SK-N-SH (cell line): ENCODE results near the gene ST6GALNAC6. TPM values are rescaled to one million over a fixed set of nuclear protein-coding genes. Genes with fewer than 3 reads are reported as not detected.

Experiments
- CTCF ChIA-PET: fragments of 300-600, 350-600 bp; formaldehyde crosslinking; extraction: SDS; loops from one replicate; lab custom pipeline; 2021; lab: Yijun Ruan, JAX
- POLR2A ChIA-PET: fragments of 350-600 bp; sonication (Branson Sonifier 250); formaldehyde crosslinking; extraction: SDS; loops from one replicate; lab custom pipeline; 2020; ENCODE audit warnings: antibody characterized with exemption, inconsistent platforms; lab: Yijun Ruan, JAX
- DNase-seq: peaks from one replicate; pipeline ENCODE4 v3.0.0; 2012
- H2AFZ ChIP-seq: fragments of 200-600 bp; sonication (generic); 2 replicates; pipeline ENCODE4 v1.8.1; 2016; ENCODE audit warnings: antibody characterized with exemption, mild to moderate bottlenecking, low read depth
- H3F3A ChIP-seq: fragments of 200-600 bp; sonication (generic); replicated peaks from 2 replicates; pipeline ENCODE3; 2016; ENCODE audit warnings: antibody characterized with exemption, mild to moderate bottlenecking; ENCODE audit not compliant: insufficient read depth
- H3K27ac ChIP-seq, 2 experiments: fragments of 200-500 bp in 1 of 2; fragments of 200-600 bp in 1 of 2; sonication (Bioruptor generic) in 1 of 2; sonication (generic), shearing (Covaris generic) in 1 of 2; 2 replicates each; pipeline versions ENCODE4 v1.5.1 to v1.6.1; 2014 to 2016; ENCODE audit warnings: low read depth in 2 of 2, inconsistent platforms in 1 of 2, low read length in 1 of 2, mild to moderate bottlenecking in 1 of 2, mixed read lengths in 1 of 2
- H3K27me3 ChIP-seq: fragments of 200-600 bp; sonication (generic), shearing (Covaris generic); 2 replicates; pipeline ENCODE4 v1.6.1; 2016; ENCODE audit warnings: mixed run types; ENCODE audit not compliant: insufficient read depth
- H3K36me3 ChIP-seq, 2 experiments: fragments of 200-500 bp in 1 of 2; fragments of 200-600 bp in 1 of 2; sonication (Bioruptor generic) in 1 of 2; sonication (generic) in 1 of 2; replicated peaks in 1 of 2; 2 replicates each; pipeline versions ENCODE3 to v1.5.1; 2014 to 2016; ENCODE audit warnings: low read length in 1 of 2, mild to moderate bottlenecking in 1 of 2; ENCODE audit not compliant: insufficient read depth in 2 of 2, control insufficient read depth in 1 of 2
- H3K4me1 ChIP-seq, 2 experiments: fragments of 200-500 bp in 1 of 2; fragments of 200-600 bp in 1 of 2; sonication (Bioruptor generic) in 1 of 2; sonication (generic), shearing (Covaris generic) in 1 of 2; 2 replicates each; pipeline versions ENCODE4 v1.5.1 to v1.6.1; 2014 to 2016; ENCODE audit warnings: low read depth in 1 of 2, low read length in 1 of 2, mixed run types in 1 of 2; ENCODE audit not compliant: insufficient read depth in 2 of 2, control insufficient read depth in 1 of 2
- H3K4me2 ChIP-seq: fragments of 200-600 bp; sonication (generic), shearing (Covaris generic); 2 replicates; pipeline ENCODE4 v1.6.1; 2017; ENCODE audit warnings: mixed run types
- H3K4me3 ChIP-seq, 2 experiments: fragments of 200-500 bp in 1 of 2; fragments of 200-600 bp in 1 of 2; sonication (Bioruptor generic) in 1 of 2; sonication (generic), shearing (Covaris generic) in 1 of 2; 2 replicates each; pipeline versions ENCODE4 v1.5.1 to v1.8.1; 2014 to 2016; ENCODE audit warnings: low read depth in 2 of 2, inconsistent platforms in 1 of 2, low read length in 1 of 2, mild to moderate bottlenecking in 1 of 2, mixed read lengths in 1 of 2, moderate library complexity in 1 of 2
- H3K79me2 ChIP-seq: fragments of 200-600 bp; sonication (generic); 2 replicates; pipeline ENCODE4 v1.8.1; 2017; ENCODE audit warnings: mild to moderate bottlenecking; ENCODE audit not compliant: insufficient read depth
- H3K9ac ChIP-seq: fragments of 200-600 bp; sonication (generic); 2 replicates; pipeline ENCODE4 v1.6.1; 2017; ENCODE audit warnings: mixed run types
- H3K9me2 ChIP-seq: fragments of 200-600 bp; sonication (generic); 2 replicates; pipeline ENCODE4 v1.6.1; 2017; ENCODE audit warnings: mixed run types
- H3K9me3 ChIP-seq: fragments of 200-600 bp; sonication (generic); 2 replicates; pipeline ENCODE4 v1.6.1; 2017; ENCODE audit warnings: mixed run types, mild to moderate bottlenecking, moderate library complexity
- H4K20me1 ChIP-seq: fragments of 200-600 bp; sonication (generic); 2 replicates; pipeline ENCODE4 v1.6.1; 2017; ENCODE audit warnings: mild to moderate bottlenecking, mixed run types; ENCODE audit not compliant: insufficient read depth
- CTCF ChIP-seq: fragments of 200-600 bp; sonication (generic); IDR thresholded peaks from 2 replicates; pipeline ENCODE4 v1.6.1; 2017; ENCODE audit warnings: antibody characterized with exemption, mild to moderate bottlenecking, moderate library complexity
- EP300 ChIP-seq, 2 experiments: IDR thresholded peaks; 2 replicates each; pipeline versions ENCODE4 v1.4.0 to v1.6.1; 2012; ENCODE audit warnings: borderline replicate concordance in 1 of 2, low read depth in 1 of 2, low read length in 1 of 2
- FOSL2 ChIP-seq: IDR thresholded peaks from 2 replicates; pipeline ENCODE4 v1.4.0; 2012; ENCODE audit warnings: low read depth, mild to moderate bottlenecking, moderate library complexity, borderline replicate concordance
- FOXJ3 ChIP-seq: sonication (generic); formaldehyde crosslinking; IDR thresholded peaks from 2 replicates; pipeline ENCODE4 v1.5.1; 2020; ENCODE audit warnings: mild to moderate bottlenecking, missing genetic modification reagents
- FOXM1 ChIP-seq: IDR thresholded peaks from 2 replicates; pipeline ENCODE4 v1.4.0; 2012; ENCODE audit warnings: low read depth, mild to moderate bottlenecking
- GABPA ChIP-seq: IDR thresholded peaks from 2 replicates; pipeline ENCODE4 v1.4.0; 2012; ENCODE audit warnings: low read depth, mild to moderate bottlenecking
- MAX ChIP-seq: IDR thresholded peaks from 2 replicates; pipeline ENCODE4 v1.4.0; 2012; ENCODE audit warnings: low read depth
- MXI1 ChIP-seq: IDR thresholded peaks from 2 replicates; pipeline ENCODE4 v1.6.1; 2012; ENCODE audit warnings: mild to moderate bottlenecking, low read depth, low read length, improper control_type of control experiment
- NFIC ChIP-seq: IDR thresholded peaks from 2 replicates; pipeline ENCODE4 v1.4.0; 2012; ENCODE audit warnings: borderline replicate concordance
- NRF1 ChIP-seq: IDR thresholded peaks from 2 replicates; pipeline ENCODE4 v1.6.1; 2012; ENCODE audit warnings: low read depth, mild to moderate bottlenecking, low read length
- PBX3 ChIP-seq: IDR thresholded peaks from 2 replicates; pipeline ENCODE4; 2012
- RCOR1 ChIP-seq: fragments of 150-350 bp; IDR thresholded peaks from 2 replicates; pipeline ENCODE4 v1.6.1; 2017; ENCODE audit warnings: antibody characterized with exemption, low read length
- SIN3A ChIP-seq: IDR thresholded peaks from 2 replicates; pipeline ENCODE4 v1.6.1; 2012; ENCODE audit warnings: low read depth, mild to moderate bottlenecking, low read length, moderate library complexity, borderline replicate concordance
- TCF12 ChIP-seq: IDR thresholded peaks from 2 replicates; pipeline ENCODE4 v1.4.0; 2012
- USF1 ChIP-seq: IDR thresholded peaks from 2 replicates; pipeline ENCODE4 v1.4.0; 2012; ENCODE audit warnings: low read depth, borderline replicate concordance
- YY1 ChIP-seq: IDR thresholded peaks from 2 replicates; pipeline ENCODE4 v1.4.0; 2012; ENCODE audit warnings: low read depth, mild to moderate bottlenecking
- WGBS: methylation state at CpG from one replicate; pipeline ENCODE4 v1.1.6; 2017; ENCODE audit warnings: low lambda C conversion rate; 5-methylcytosine and 5-hydroxymethylcytosine counted together
- polyA plus RNA-seq, 3 experiments: library from polyadenylated mRNA; depleted of rRNA; stranded (reverse); fragments of >200 nt; gene quantifications; 2 replicates each; pipeline ENCODE4 v1.2.3, GENCODE V29; 2012

ST6GALNAC6 gene
- polyA plus RNA-seq, 1 of the 3 experiments (the other 2 are of a cell fraction), result 34.8 TPM

DNA sequence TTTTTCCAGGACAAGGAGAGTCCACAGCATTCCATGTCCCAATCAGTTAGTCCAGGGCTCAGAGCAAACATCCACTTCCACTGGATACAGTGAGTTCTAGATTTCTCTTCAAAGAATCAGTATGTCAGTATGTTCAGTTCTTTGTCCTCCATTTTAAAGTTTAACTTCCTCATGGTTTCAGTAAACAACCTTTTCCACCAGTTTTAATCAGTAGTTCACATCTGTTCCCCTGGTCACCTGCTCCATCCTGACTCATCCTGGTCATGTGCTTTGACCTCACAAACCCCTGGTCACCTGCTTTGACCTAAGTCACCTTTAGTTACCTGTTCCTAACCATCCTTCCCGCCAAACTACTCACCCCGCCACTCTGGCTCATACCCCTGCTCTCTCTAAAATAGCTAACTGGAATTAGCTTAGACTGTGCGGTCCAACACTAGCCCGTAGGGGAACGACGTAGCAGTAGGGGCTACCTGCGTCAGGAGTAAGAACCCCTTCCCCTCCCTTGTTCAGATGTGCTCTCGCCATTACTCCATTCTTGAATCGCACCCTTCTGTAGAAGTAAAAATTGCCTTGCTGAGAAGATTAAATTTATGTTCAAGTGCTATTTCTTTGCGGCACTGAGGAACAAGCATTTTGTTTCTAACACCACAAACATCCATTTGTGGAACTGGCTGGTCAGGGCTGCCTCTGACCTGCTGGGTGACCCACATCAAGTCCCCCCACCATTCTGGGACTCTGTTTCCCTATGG, 50.5 kb downstream of the ST6GALNAC6 start:
- H3F3A ChIP-seq, result no peaks in the 10 kb centered on the region
- TF ChIP-seq SIN3A (no peak), CTCF (no peak), FOXJ3 (no peak), RCOR1 (no peak), FOXM1 (no peak), MAX (no peak)
- ChIA-PET CTCF (no interaction called here), POLR2A (no interaction called here)
- peaks cover 10 to 20% of the 10 kb centered on the region in 2 experiments; a peak in 2 of 4 replicates for H3K4me1 ChIP-seq
- H3K36me3 ChIP-seq, result peaks cover 0 to 17% of the 10 kb centered on the region in 2 experiments
- H3K9me3 ChIP-seq, result peaks cover 7% of the 10 kb centered on the region; the same call in 1 of the 2 replicates
- no peaks in the 10 kb centered on the region for H4K20me1 ChIP-seq
- no peaks in the 10 kb centered on the region for H3K9me2 ChIP-seq
- no peak overlapping the region for H2AFZ ChIP-seq
- H3K4me3 ChIP-seq, result no peak overlapping the region; a peak in 1 of 4 replicates
- 98% methylated on average over 9 of the region's 10 CpGs for WGBS
- peaks cover 81% of the 10 kb centered on the region for H3K79me2 ChIP-seq
- H3K4me2 ChIP-seq, result no peak overlapping the region
- DNase-seq, result no peak
- H3K27ac ChIP-seq, result no peak overlapping the region
- H3K27me3 ChIP-seq, result no peaks in the 10 kb centered on the region
- no peak overlapping the region for H3K9ac ChIP-seq

GRCh38 chr9:127847833-127848755, 51.3 kb downstream of the ST6GALNAC6 start:
- POLR2A ChIA-PET, result no interaction called here
- no peak overlapping the region for H3K4me2 ChIP-seq
- H4K20me1 ChIP-seq, result no peaks in the 10 kb centered on the region
- no peaks in the 10 kb centered on the region for H3K9me2 ChIP-seq
- H3K9ac ChIP-seq, result no peak overlapping the region
- peaks cover 0 to 17% of the 10 kb centered on the region in 2 experiments for H3K36me3 ChIP-seq
- H3K27ac ChIP-seq, result no peak overlapping the region
- H3K27me3 ChIP-seq, result no peaks in the 10 kb centered on the region
- WGBS, result 83% methylated on average over 12 of the region's 12 CpGs
- no peak overlapping the region for H3K4me3 ChIP-seq
- H3F3A ChIP-seq, result no peaks in the 10 kb centered on the region
- peaks cover 7% of the 10 kb centered on the region; the same call in 1 of the 2 replicates for H3K9me3 ChIP-seq
- H3K79me2 ChIP-seq, result peaks cover 73% of the 10 kb centered on the region
- no peak overlapping the region for H2AFZ ChIP-seq
- DNase-seq, result no peak
- CTCF ChIA-PET, result interaction anchor here (1.0 to 3.8 kb wide), 2 partner anchors 22 to 113 kb away, joined by 3 to 16 read pairs; partner anchors contain the start of gene TOR2A
- peaks cover 5 to 12% of the 10 kb centered on the region in 2 experiments; a peak in 2 of 4 replicates for H3K4me1 ChIP-seq
- TF ChIP-seq PBX3 (no peak), MXI1 (no peak), TCF12 (no peak), CTCF (no peak), FOSL2 (no peak), SIN3A (no peak), MAX (no peak), NFIC (no peak), EP300 (IDR thresholded peaks at IDR 0.05; ENCODE audit: borderline replicate concordance in 1 of 2, low read depth in 1 of 2, low read length in 1 of 2) (no peak), GABPA (no peak), USF1 (no peak), YY1 (no peak), NRF1 (no peak)
